GM18526 (cell line): ENCODE data around the gene NT5C1B.

ENCODE experiments used
- POLR2A ChIP-seq: IDR thresholded peaks from 3 replicates; pipeline ENCODE4 v1.6.1; 2011; ENCODE audit not compliant: insufficient read length; ENCODE audit errors: extremely low read depth

Gene NT5C1B

DNA sequence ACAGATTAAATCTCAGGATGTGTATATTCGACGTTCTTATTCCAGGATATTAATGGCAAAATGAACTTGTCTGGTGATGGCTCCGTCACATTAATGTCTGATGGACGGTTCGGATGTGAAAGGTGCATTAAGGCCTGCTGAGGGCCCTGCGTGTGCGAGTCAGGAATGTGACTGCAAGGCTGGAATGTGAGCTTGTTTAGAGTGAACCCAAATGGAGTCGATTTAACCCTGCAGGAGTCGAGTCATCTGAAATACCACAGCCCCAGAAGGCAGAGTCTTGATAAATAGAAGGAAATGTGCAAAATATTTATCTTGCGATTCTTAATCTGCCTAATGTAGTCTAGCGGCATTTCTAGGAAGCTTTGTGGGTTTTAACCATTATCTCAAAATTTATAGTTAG, 73.3 kb downstream of the NT5C1B start:
- no peak for TF ChIP-seq POLR2A

GRCh38 chr2:18514526-18515461, 74.6 kb downstream of the NT5C1B start:
- TF ChIP-seq POLR2A: no peak
